ENCODE results near the gene A1BG. TPM values are rescaled to one million over a fixed set of nuclear protein-coding genes. Genes with fewer than 3 reads are reported as not detected.
"Not testable (repeated sequence)": the region's sequence is repeated elsewhere in the genome, so short reads cannot be mapped to it uniquely, and the experiment has no call there.

The A1BG gene
- total RNA-seq, 2 donors from 2014 or later = 25.4 to 33.2 TPM

GRCh38 chr19:58326914-58327726 lies 26.2 kb downstream of the A1BG start, which contains the start of gene ZSCAN22:
Gene ZSCAN22, plus strand, starts transcription at chr19:58326994. Its CDS starts 7,809 bp downstream, at chr19:58334803.
- Mint-ChIP-seq H3K36me3 (ENCODE audit: insufficient read depth in 2 of 2) (peaks cover 0 to under 1% of the 10 kb centered on the region in 2 donors), H3K9me3 (no peaks in the 10 kb centered on the region), H3K4me3 (no peak within 1 kb of the TSS), H3K27me3 (ENCODE audit: low read depth) (no peaks in the 10 kb centered on the region), H3K4me1 (ENCODE audit: low read depth) (no peaks in the 10 kb centered on the region), H3K27ac (no peak within 1 kb of the TSS)
- ATAC-seq (replicated peaks in 1 of 2) = peak; percentile 87 to 89
- peak; percentile 91 to 93 for DNase-seq

- Mint-ChIP-seq H3K27ac (no peak overlapping the region), H3K27me3 (ENCODE audit: low read depth) (no peaks in the 10 kb centered on the region), H3K4me3 (no peak overlapping the region), H3K4me1 (ENCODE audit: low read depth) (no peaks in the 10 kb centered on the region), H3K9me3 (no peaks in the 10 kb centered on the region), H3K36me3 (ENCODE audit: insufficient read depth in 2 of 2) (peaks cover 0 to 1% of the 10 kb centered on the region in 2 donors)
- DNase-seq = no peak
- peak in 1 of 2 donors; percentile 28 for ATAC-seq (replicated peaks in 1 of 2)
These were observed 26.8 kb downstream of the A1BG start for GRCh38 chr19:58326501-58326913.

GRCh38 chr19:58325311-58326022 lies 27.8 kb downstream of the A1BG start:
- Mint-ChIP-seq H3K4me1 (ENCODE audit: low read depth) (no peaks in the 10 kb centered on the region), H3K27ac (no peak overlapping the region), H3K27me3 (ENCODE audit: low read depth) (no peaks in the 10 kb centered on the region), H3K9me3 (no peaks in the 10 kb centered on the region), H3K4me3 (no peak overlapping the region), H3K36me3 (ENCODE audit: insufficient read depth in 2 of 2) (peaks cover 0 to 1% of the 10 kb centered on the region in 2 donors)
- DNase-seq = peak in 1 of 2 donors; percentile 26
- ATAC-seq (replicated peaks in 1 of 2) = peak; percentile 2 to 5

GRCh38 chr19:58319241-58319640 lies 34.1 kb downstream of the A1BG start:
- Mint-ChIP-seq H3K4me3 (no peak overlapping the region), H3K9me3 (no peaks in the 10 kb centered on the region), H3K27ac (no peak overlapping the region), H3K27me3 (ENCODE audit: low read depth) (no peaks in the 10 kb centered on the region), H3K4me1 (ENCODE audit: low read depth) (no peaks in the 10 kb centered on the region), H3K36me3 (ENCODE audit: insufficient read depth in 2 of 2) (peaks cover 4 to 8% of the 10 kb centered on the region in 2 donors)
- DNase-seq (no peak), ATAC-seq (replicated peaks in 1 of 2) (no peak)

- no peaks in the 10 kb centered on the region for H3K9me3 Mint-ChIP-seq
- no peaks in the 10 kb centered on the region for H3K27me3 Mint-ChIP-seq (ENCODE audit: low read depth)
- no peak for ATAC-seq (replicated peaks in 1 of 2)
- H3K4me1 Mint-ChIP-seq (ENCODE audit: low read depth) = no peaks in the 10 kb centered on the region
- H3K27ac Mint-ChIP-seq = no peak overlapping the region
- DNase-seq = no peak
- no peak overlapping the region for H3K4me3 Mint-ChIP-seq
- peaks cover 8 to 13% of the 10 kb centered on the region in 2 donors for H3K36me3 Mint-ChIP-seq (ENCODE audit: insufficient read depth in 2 of 2)
These were observed 35.0 kb downstream of the A1BG start for GRCh38 chr19:58318297-58318696.

GRCh38 chr19:58317476-58318072 lies 35.7 kb downstream of the A1BG start:
- H3K4me3 Mint-ChIP-seq = no peak overlapping the region

GRCh38 chr19:58315580-58315979 lies 37.7 kb downstream of the A1BG start:
- peaks cover 4% of the 10 kb centered on the region for H3K4me1 Mint-ChIP-seq (ENCODE audit: low read depth)
- H3K27ac Mint-ChIP-seq = no peak overlapping the region
- no peaks in the 10 kb centered on the region for H3K27me3 Mint-ChIP-seq (ENCODE audit: low read depth)
- peaks cover 19 to 31% of the 10 kb centered on the region in 2 donors for H3K36me3 Mint-ChIP-seq (ENCODE audit: insufficient read depth in 2 of 2)
- DNase-seq (no peak), ATAC-seq (replicated peaks in 1 of 2) (no peak)
- no peaks in the 10 kb centered on the region for H3K9me3 Mint-ChIP-seq
- no peak overlapping the region for H3K4me3 Mint-ChIP-seq

More at GRCh38 chr19:58317476-58318072, 35.7 kb downstream of the A1BG start:
- Mint-ChIP-seq H3K9me3 (no peaks in the 10 kb centered on the region), H3K36me3 (ENCODE audit: insufficient read depth in 2 of 2) (peaks cover 11 to 18% of the 10 kb centered on the region in 2 donors), H3K4me1 (ENCODE audit: low read depth) (no peaks in the 10 kb centered on the region), H3K27me3 (ENCODE audit: low read depth) (no peaks in the 10 kb centered on the region), H3K27ac (no peak overlapping the region)
- ATAC-seq (replicated peaks in 1 of 2) (no peak), DNase-seq (no peak)

GRCh38 chr19:58311345-58311865 lies 41.9 kb downstream of the A1BG start:
- no peaks in the 10 kb centered on the region for H3K9me3 Mint-ChIP-seq
- H3K4me3 Mint-ChIP-seq = no peak overlapping the region
- DNase-seq (no peak), ATAC-seq (replicated peaks in 1 of 2) (no peak)
- H3K27ac Mint-ChIP-seq = peak overlapping the region; percentile 6
- no peaks in the 10 kb centered on the region for H3K27me3 Mint-ChIP-seq (ENCODE audit: low read depth)
- H3K4me1 Mint-ChIP-seq (ENCODE audit: low read depth) = peaks cover 42% of the 10 kb centered on the region
- peaks cover 27 to 52% of the 10 kb centered on the region in 2 donors for H3K36me3 Mint-ChIP-seq (ENCODE audit: insufficient read depth in 2 of 2)

- DNase-seq; H3K4me3 Mint-ChIP-seq; H3K9me3 Mint-ChIP-seq; ATAC-seq (replicated peaks in 1 of 2); H3K27me3 Mint-ChIP-seq (ENCODE audit: low read depth); H3K27ac Mint-ChIP-seq: not testable (repeated sequence)
- Mint-ChIP-seq H3K4me1 (ENCODE audit: low read depth) (peaks cover 49% of the 10 kb centered on the region), H3K36me3 (ENCODE audit: insufficient read depth in 2 of 2) (peaks cover 29 to 55% of the 10 kb centered on the region in 2 donors)
These were observed 42.6 kb downstream of the A1BG start for GRCh38 chr19:58310685-58311084.

GRCh38 chr19:58307736-58308135 lies 45.6 kb downstream of the A1BG start:
- H3K27me3 Mint-ChIP-seq (ENCODE audit: low read depth) = no peaks in the 10 kb centered on the region
- DNase-seq = no peak
- no peaks in the 10 kb centered on the region for H3K9me3 Mint-ChIP-seq
- no peak overlapping the region for H3K27ac Mint-ChIP-seq
- H3K4me3 Mint-ChIP-seq = peak overlapping the region; percentile 21 to 24
- H3K4me1 Mint-ChIP-seq (ENCODE audit: low read depth) = peaks cover 64% of the 10 kb centered on the region
- no peak for ATAC-seq (replicated peaks in 1 of 2)
- peaks cover 23 to 51% of the 10 kb centered on the region in 2 donors for H3K36me3 Mint-ChIP-seq (ENCODE audit: insufficient read depth in 2 of 2)

GRCh38 chr19:58305932-58306323 lies 47.4 kb downstream of the A1BG start:
- H3K36me3 Mint-ChIP-seq (ENCODE audit: insufficient read depth in 2 of 2) = peaks cover 15 to 41% of the 10 kb centered on the region in 2 donors
- peaks cover 61% of the 10 kb centered on the region for H3K4me1 Mint-ChIP-seq (ENCODE audit: low read depth)
- H3K27ac Mint-ChIP-seq = peak overlapping the region; percentile 85
- DNase-seq (no peak), ATAC-seq (replicated peaks in 1 of 2) (no peak)
- H3K4me3 Mint-ChIP-seq = peak overlapping the region; percentile 91 to 98
- no peaks in the 10 kb centered on the region for H3K27me3 Mint-ChIP-seq (ENCODE audit: low read depth)
- no peaks in the 10 kb centered on the region for H3K9me3 Mint-ChIP-seq

GRCh38 chr19:58305065-58305931 lies 48.0 kb downstream of the A1BG start, which contains the start of gene ERVK3-1:
Gene ERVK3-1, plus strand, starts transcription at chr19:58305377. Its CDS starts 6,792 bp downstream, at chr19:58312169.
- H3K4me1 Mint-ChIP-seq (ENCODE audit: low read depth) = peaks cover 59% of the 10 kb centered on the region
- peak within 1 kb of the TSS; percentile 91 to 98 for H3K4me3 Mint-ChIP-seq
- H3K27ac Mint-ChIP-seq = peak within 1 kb of the TSS; percentile 85
- H3K27me3 Mint-ChIP-seq (ENCODE audit: low read depth) = no peaks in the 10 kb centered on the region
- DNase-seq (peak; percentile 95 to 97), ATAC-seq (replicated peaks in 1 of 2) (peak; percentile 97 to 98)
- peaks cover 0 to 3% of the 10 kb centered on the region in 2 donors for H3K9me3 Mint-ChIP-seq
- H3K36me3 Mint-ChIP-seq (ENCODE audit: insufficient read depth in 2 of 2) = peaks cover 18 to 44% of the 10 kb centered on the region in 2 donors
